HG02588 (cell line): ENCODE data around the gene CST9.

Experiments used
- ATAC-seq: cut with Tn5 transposase; IDR thresholded peaks from one replicate; pipeline ENCODE4 v1.9.1; 2021; ENCODE audit warnings: mild to moderate bottlenecking, moderate library complexity; ENCODE audit not compliant: unreplicated experiment

The CST9 gene

GRCh38 chr20:23554401-23554800 is 51.3 kb downstream of the CST9 start:
- no peak for ATAC-seq
